Smooth muscle cell (in vitro differentiated cells): Measurements from ENCODE around the gene C4orf54. TPM values are rescaled to one million over a fixed set of nuclear protein-coding genes. Genes with fewer than 3 reads are reported as not detected.

Experiments
- DNase-seq: peaks from one replicate; lab custom pipeline; 2025; ENCODE audit not compliant: unreplicated experiment; lab: John Stamatoyannopoulos, UW
- H2AFZ ChIP-seq: fragments of 200-600 bp; sonication (generic); 2 replicates; pipeline ENCODE4 v1.6.0; 2016; ENCODE audit warnings: antibody characterized with exemption, low read depth, mild to moderate bottlenecking
- H3F3A ChIP-seq: fragments of 200-600 bp; sonication (generic); 2 replicates; pipeline ENCODE4 v1.6.0; 2017; ENCODE audit warnings: antibody characterized with exemption, low read depth
- H3K27ac ChIP-seq: fragments of 200-600 bp; sonication (generic); 2 replicates; pipeline ENCODE4 v1.5.1; 2016; ENCODE audit warnings: low read depth, mild to moderate bottlenecking
- H3K27me3 ChIP-seq: fragments of 200-600 bp; sonication (generic); 2 replicates; pipeline ENCODE4 v1.6.1; 2016; ENCODE audit warnings: low read depth, mild to moderate bottlenecking
- H3K36me3 ChIP-seq: fragments of 200-600 bp; sonication (generic); 2 replicates; pipeline ENCODE4 v1.5.1; 2016; ENCODE audit warnings: low read depth
- H3K4me1 ChIP-seq: fragments of 200-600 bp; sonication (generic); 2 replicates; pipeline ENCODE4 v1.5.1; 2016; ENCODE audit warnings: low read depth
- H3K4me2 ChIP-seq: fragments of 200-600 bp; sonication (generic); 2 replicates; pipeline ENCODE4 v1.6.0; 2016; ENCODE audit warnings: mild to moderate bottlenecking
- H3K4me3 ChIP-seq: fragments of 200-600 bp; sonication (generic); 2 replicates; pipeline ENCODE4 v1.5.1; 2016; ENCODE audit warnings: mild to moderate bottlenecking
- H3K79me2 ChIP-seq: fragments of 200-600 bp; sonication (generic); 2 replicates; pipeline ENCODE4 v1.6.0; 2016; ENCODE audit warnings: low read depth, mild to moderate bottlenecking
- H3K9ac ChIP-seq: fragments of 200-600 bp; sonication (generic); 2 replicates; pipeline ENCODE4 v1.6.0; 2016; ENCODE audit warnings: low read depth
- H3K9me3 ChIP-seq: fragments of 200-600 bp; sonication (generic); replicated peaks from 2 replicates; pipeline ENCODE4 v1.5.1; 2016; ENCODE audit warnings: low read depth
- H4K20me1 ChIP-seq: fragments of 200-600 bp; sonication (generic); 2 replicates; pipeline ENCODE4 v1.6.0; 2016; ENCODE audit warnings: low read depth
- WGBS: methylation state at CpG from one replicate; pipeline ENCODE4 v1.1.7; 2016; ENCODE audit warnings: low lambda C conversion rate; 5-methylcytosine and 5-hydroxymethylcytosine counted together
- polyA plus RNA-seq: library from polyadenylated mRNA; unstranded; fragments of >200 nt; fragmentation: Nextera tagmentation; extraction: Ambion mirVana; gene quantifications from 2 replicates; pipeline ENCODE4 v1.2.1, GENCODE V29; 2016
- total RNA-seq: library from RNA; depleted of rRNA; stranded (reverse); fragments of >200 nt; gene quantifications from 2 replicates; pipeline ENCODE4 v1.2.3, GENCODE V29; 2014
- TF ChIP-seq, protein P1 (sequence below): fragments of 200-600 bp; sonication (generic); IDR thresholded peaks from 2 replicates; pipeline ENCODE4 v1.5.1; 2017; ENCODE audit warnings: borderline replicate concordance, mild to moderate bottlenecking, antibody characterized with exemption; ENCODE audit not compliant: insufficient read depth, poor library complexity, severe bottlenecking

C4orf54 gene
- total and polyA plus RNA-seq, 2 experiments from 2014 or later: not detected

DNA sequence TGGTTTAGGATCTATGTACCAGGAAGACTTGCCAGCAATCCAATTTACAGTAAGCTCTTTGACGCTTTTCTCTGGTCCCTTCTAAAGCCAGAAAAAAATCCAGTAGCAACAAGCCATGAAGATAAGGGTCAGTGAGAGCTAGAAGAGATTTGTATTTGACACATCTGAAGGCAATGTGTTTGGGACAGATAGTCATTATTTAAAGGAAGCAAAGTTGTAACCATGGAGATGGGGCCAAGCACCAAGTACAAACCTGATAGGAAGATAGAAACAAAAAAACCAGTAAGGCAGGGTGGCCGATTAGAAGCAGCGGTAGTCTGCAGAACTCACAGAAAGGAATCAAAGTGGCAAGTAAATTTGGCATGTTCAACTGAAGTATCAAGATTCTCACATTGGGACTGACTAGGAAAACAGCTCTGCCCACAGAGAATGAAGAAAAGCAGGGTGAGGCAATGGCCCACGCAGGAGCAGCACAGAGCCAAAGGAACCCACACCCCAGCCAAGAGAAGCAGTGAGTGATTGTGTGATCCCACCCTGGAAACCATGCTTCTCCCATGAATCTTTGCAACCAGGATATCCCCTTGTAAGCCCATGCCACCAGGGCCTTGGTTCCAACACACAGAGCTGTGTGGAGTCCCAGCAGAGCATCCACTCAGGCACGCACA lies 12.9 kb upstream of the C4orf54 start:
- Histone ChIP-seq H3K79me2 (no peaks in the 10 kb centered on the region), H3K9ac (no peak overlapping the region), H3K27ac (peak overlapping the region; percentile 79), H4K20me1 (no peaks in the 10 kb centered on the region), H3K36me3 (no peaks in the 10 kb centered on the region), H3K4me1 (peaks cover 2% of the 10 kb centered on the region), H3K27me3 (no peaks in the 10 kb centered on the region), H3K4me3 (no peak overlapping the region), H3F3A (peaks cover 13% of the 10 kb centered on the region), H3K9me3 (peaks cover 17% of the 10 kb centered on the region), H2AFZ (no peak overlapping the region), H3K4me2 (peak overlapping the region; percentile 16)
- DNase-seq: no peak
- TF ChIP-seq, protein P1, sequence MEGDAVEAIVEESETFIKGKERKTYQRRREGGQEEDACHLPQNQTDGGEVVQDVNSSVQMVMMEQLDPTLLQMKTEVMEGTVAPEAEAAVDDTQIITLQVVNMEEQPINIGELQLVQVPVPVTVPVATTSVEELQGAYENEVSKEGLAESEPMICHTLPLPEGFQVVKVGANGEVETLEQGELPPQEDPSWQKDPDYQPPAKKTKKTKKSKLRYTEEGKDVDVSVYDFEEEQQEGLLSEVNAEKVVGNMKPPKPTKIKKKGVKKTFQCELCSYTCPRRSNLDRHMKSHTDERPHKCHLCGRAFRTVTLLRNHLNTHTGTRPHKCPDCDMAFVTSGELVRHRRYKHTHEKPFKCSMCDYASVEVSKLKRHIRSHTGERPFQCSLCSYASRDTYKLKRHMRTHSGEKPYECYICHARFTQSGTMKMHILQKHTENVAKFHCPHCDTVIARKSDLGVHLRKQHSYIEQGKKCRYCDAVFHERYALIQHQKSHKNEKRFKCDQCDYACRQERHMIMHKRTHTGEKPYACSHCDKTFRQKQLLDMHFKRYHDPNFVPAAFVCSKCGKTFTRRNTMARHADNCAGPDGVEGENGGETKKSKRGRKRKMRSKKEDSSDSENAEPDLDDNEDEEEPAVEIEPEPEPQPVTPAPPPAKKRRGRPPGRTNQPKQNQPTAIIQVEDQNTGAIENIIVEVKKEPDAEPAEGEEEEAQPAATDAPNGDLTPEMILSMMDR: no peak
- WGBS: 50% methylated on average over 5 of the region's 5 CpGs

DNA sequence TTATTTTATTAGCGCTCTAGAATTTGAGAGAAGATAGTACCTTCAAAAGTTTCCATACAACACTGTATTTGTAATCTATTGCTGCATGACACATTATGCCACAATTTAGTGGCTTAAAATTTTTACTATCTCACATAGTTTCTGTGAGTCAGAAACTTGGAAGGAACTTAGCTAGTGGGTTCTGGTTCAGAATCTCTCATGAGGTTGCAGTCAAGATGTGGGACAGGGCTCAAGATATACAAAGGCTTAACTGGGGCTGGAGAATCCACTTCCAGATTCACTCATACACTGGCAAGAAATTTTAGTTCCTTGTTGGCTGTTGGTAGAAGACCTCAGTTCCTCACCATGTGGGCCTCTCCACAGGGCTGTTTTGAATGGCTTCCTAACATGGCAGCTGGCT lies 11.5 kb upstream of the C4orf54 start:
- Histone ChIP-seq H3K9me3 (peaks cover 12% of the 10 kb centered on the region), H3K4me3 (no peak overlapping the region)
- 42% methylated on average over 1 of the region's 1 CpG for WGBS

DNA sequence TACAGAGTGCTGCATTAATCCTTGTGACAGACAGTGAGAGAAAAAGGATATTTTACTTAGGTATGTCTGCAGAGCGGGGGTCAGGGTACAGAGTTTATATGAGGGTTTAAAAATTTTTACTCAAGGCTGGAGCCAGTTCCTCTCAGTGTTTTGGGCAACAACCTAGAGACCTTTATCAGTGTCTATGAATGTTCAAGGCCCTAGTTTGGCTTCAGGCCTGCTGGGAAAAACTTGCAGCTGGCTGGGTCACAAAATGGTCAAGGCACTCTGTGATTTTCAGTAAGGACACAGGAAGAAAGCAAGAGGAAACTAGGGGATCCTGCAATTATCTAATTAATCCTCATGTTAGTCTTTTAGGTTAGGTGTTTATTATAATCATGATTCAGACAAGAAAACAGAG lies 10.8 kb upstream of the C4orf54 start:
- H3K27ac ChIP-seq: peak overlapping the region; percentile 79
- no peaks in the 10 kb centered on the region for H4K20me1 ChIP-seq
- H3K4me3 ChIP-seq: no peak overlapping the region
- 88% methylated on average over 1 of the region's 1 CpG for WGBS
- H3K36me3 ChIP-seq: no peaks in the 10 kb centered on the region
- H3K79me2 ChIP-seq: no peaks in the 10 kb centered on the region
- H3F3A ChIP-seq: peaks cover 15% of the 10 kb centered on the region
- H3K9ac ChIP-seq: no peak overlapping the region
- peak overlapping the region; percentile 28 for H3K4me2 ChIP-seq
- peaks cover 10% of the 10 kb centered on the region for H3K9me3 ChIP-seq
- peaks cover 5% of the 10 kb centered on the region for H3K4me1 ChIP-seq
- TF ChIP-seq, protein P1: no peak
- no peak for DNase-seq
- H2AFZ ChIP-seq: no peak overlapping the region
- no peaks in the 10 kb centered on the region for H3K27me3 ChIP-seq

More for the DNA sequence above, 11.5 kb upstream of the C4orf54 start:
- H3K27ac ChIP-seq: peak overlapping the region; percentile 79
- peaks cover 5% of the 10 kb centered on the region for H3K4me1 ChIP-seq
- H3K9ac ChIP-seq: no peak overlapping the region
- DNase-seq: no peak
- H3K36me3 ChIP-seq: no peaks in the 10 kb centered on the region
- no peaks in the 10 kb centered on the region for H4K20me1 ChIP-seq
- H3F3A ChIP-seq: peaks cover 15% of the 10 kb centered on the region
- no peaks in the 10 kb centered on the region for H3K27me3 ChIP-seq
- peak overlapping the region; percentile 41 for H3K4me2 ChIP-seq
- H2AFZ ChIP-seq: no peak overlapping the region
- H3K79me2 ChIP-seq: no peaks in the 10 kb centered on the region
- TF ChIP-seq, protein P1: no peak

DNA sequence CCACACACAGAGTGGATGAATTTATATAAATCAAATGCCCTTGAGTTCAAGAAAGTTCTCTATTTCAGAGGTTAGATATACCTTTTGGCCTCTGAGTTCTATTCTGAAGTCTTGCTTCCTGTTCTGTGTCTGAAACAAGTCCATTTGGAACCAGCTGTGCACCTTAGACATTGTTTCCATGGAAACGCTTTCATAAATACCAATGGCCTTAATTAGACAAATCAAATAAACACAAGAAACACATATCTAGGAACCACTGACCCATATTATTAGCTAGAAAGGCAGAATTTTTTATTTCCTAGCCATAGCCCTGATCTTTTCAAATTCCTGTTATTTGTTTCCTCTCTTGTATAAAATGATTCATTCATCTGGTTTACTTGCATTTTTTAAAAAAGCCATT lies 8.4 kb upstream of the C4orf54 start:
- WGBS: 88% methylated on average over 1 of the region's 1 CpG

More for the DNA sequence above, 8.4 kb upstream of the C4orf54 start:
- no peaks in the 10 kb centered on the region for H3K9me3 ChIP-seq
- TF ChIP-seq, protein P1: no peak
- H3K4me3 ChIP-seq: no peak overlapping the region
- peak overlapping the region; percentile 32 for H3K27ac ChIP-seq
- no peaks in the 10 kb centered on the region for H3K79me2 ChIP-seq
- H3K27me3 ChIP-seq: no peaks in the 10 kb centered on the region
- DNase-seq: no peak
- peaks cover 5% of the 10 kb centered on the region for H3K4me1 ChIP-seq
- no peaks in the 10 kb centered on the region for H4K20me1 ChIP-seq
- peak overlapping the region; percentile 36 for H3K4me2 ChIP-seq
- H2AFZ ChIP-seq: no peak overlapping the region
- no peak overlapping the region for H3K9ac ChIP-seq
- H3K36me3 ChIP-seq: no peaks in the 10 kb centered on the region
- H3F3A ChIP-seq: peaks cover 15% of the 10 kb centered on the region
